ENCODE results near the gene NYNRIN. TPM values are rescaled to one million over a fixed set of nuclear protein-coding genes. Genes with fewer than 3 reads are reported as not detected.

The NYNRIN gene
- total and polyA plus RNA-seq, 2 of the 8 experiments (the other 6 are each of a cell fraction or from before 2014, with no cell fraction given): 15.2 to 18.3 TPM

DNA sequence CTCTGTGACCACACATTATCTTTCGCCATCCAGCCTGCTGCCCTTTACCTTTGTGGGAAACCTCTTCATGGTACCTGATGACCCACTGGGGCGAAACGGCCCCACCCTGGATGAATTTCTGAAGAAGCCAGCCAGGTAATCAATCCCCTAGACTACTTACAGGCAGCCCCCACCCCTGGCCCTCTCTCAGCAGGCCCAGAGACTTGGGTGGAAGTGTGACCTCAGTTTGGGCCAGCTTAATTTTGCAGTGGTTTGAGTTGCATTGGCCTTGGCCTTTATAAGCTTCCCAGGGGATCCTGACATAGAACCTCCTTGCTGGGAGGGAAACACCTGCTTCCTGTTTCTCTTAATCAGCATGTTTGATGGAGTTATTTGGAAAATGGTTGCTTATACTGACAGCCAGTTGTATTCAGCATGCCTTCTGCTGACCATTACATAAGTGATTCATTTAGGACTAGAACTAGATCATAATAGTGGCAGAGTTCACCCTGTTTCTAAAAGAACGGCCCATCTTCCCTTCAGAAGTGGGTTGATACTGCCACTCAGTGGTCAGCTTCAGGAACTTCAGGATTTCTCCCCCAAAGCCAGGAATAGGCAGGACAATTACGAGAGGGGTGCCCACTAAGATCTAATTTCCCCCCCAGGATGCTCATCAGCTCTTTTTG lies 37.7 kb downstream of the NYNRIN start:
- H3K9ac ChIP-seq (replicated peaks in 1 of 4; ENCODE audit: extremely low read depth in 1 of 4, low read depth in 3 of 4, low read length in 3 of 4): no peak overlapping the region
- H3K79me2 ChIP-seq (ENCODE audit: control insufficient read depth in 1 of 2, insufficient read depth in 2 of 2, low read length in 2 of 2): no peaks in the 10 kb centered on the region
- no peak overlapping the region for H2BK20ac ChIP-seq (ENCODE audit: low read length)
- no peak overlapping the region for H3K4me3 ChIP-seq (ENCODE audit: extremely low read depth in 1 of 4, insufficient read depth in 2 of 4, low read depth in 3 of 4, low read length in 4 of 4)
- no peaks in the 10 kb centered on the region for H3K9me3 ChIP-seq (ENCODE audit: insufficient read depth in 2 of 2, low read depth in 1 of 2, low read length in 1 of 2)
- no peak overlapping the region for H3K18ac ChIP-seq (ENCODE audit: extremely low read depth, low read length)
- WGBS, 2 experiments (ENCODE audit: extremely low coverage in 1 of 2, insufficient coverage in 1 of 2, insufficient read length in 1 of 2, insufficient replicate concordance in 2 of 2, low coverage in 1 of 2, low lambda C conversion rate in 2 of 2, missing lambda C conversion rate in 1 of 2): 74% methylated on average over 5 of the region's 5 CpGs; no CpG with 5 or more reads in 1 of the 2 experiments
- H3K36me3 ChIP-seq (ENCODE audit: control insufficient read depth in 2 of 4, insufficient read depth in 4 of 4, low read length in 3 of 4): peaks cover 10 to 26% (median 14%) of the 10 kb centered on the region in 4 experiments; a peak in 7 of 8 replicates
- no peak overlapping the region for H3K56ac ChIP-seq (replicated peaks; ENCODE audit: insufficient read length, low read depth, low read length)
- H2BK5ac ChIP-seq (ENCODE audit: low read depth, low read length): no peak overlapping the region
- H2BK15ac ChIP-seq (ENCODE audit: low read length): no peak overlapping the region
- H3K4me2 ChIP-seq (ENCODE audit: insufficient read depth in 1 of 2, low read depth in 2 of 2, low read length in 2 of 2): no peak overlapping the region
- FAIRE-seq: no peak
- peaks cover 1 to 6% of the 10 kb centered on the region in 2 experiments for H4K20me1 ChIP-seq (replicated peaks in 1 of 2; ENCODE audit: control insufficient read depth in 1 of 2, insufficient read depth in 2 of 2, low read length in 2 of 2)
- H3K27me3 ChIP-seq (replicated peaks in 1 of 4; ENCODE audit: control insufficient read depth in 3 of 4, extremely low read depth in 1 of 4, insufficient read depth in 3 of 4, low read length in 3 of 4): no peaks in the 10 kb centered on the region
- H2BK12ac ChIP-seq (ENCODE audit: low read depth, low read length): no peak overlapping the region
- no peaks in the 10 kb centered on the region; the same call in 1 of the 2 replicates for H3K79me1 ChIP-seq (ENCODE audit: low read depth, low read length)
- H4K5ac ChIP-seq (ENCODE audit: insufficient read length, low read depth, low read length): no peak overlapping the region
- peaks cover 0 to 1% (median under 1%) of the 10 kb centered on the region in 4 experiments; a peak in 3 of 7 replicates for H3K4me1 ChIP-seq (replicated peaks in 1 of 4; ENCODE audit: control insufficient read depth in 3 of 4, insufficient read depth in 4 of 4, low read length in 3 of 4)
- no peak overlapping the region for H3K4ac ChIP-seq (replicated peaks; ENCODE audit: insufficient read length, low read depth, low read length)
- H3K23ac ChIP-seq (ENCODE audit: insufficient read length): no peak overlapping the region
- no peak overlapping the region for H3K27ac ChIP-seq (ENCODE audit: low read depth, low read length)
- no peak overlapping the region for H3K14ac ChIP-seq (ENCODE audit: insufficient read length)
- H2AK5ac ChIP-seq (ENCODE audit: low read depth, low read length): no peak overlapping the region
- no peak overlapping the region for H2BK120ac ChIP-seq (replicated peaks; ENCODE audit: low read depth, low read length)
- DNase-seq (ENCODE audit: low read depth in 1 of 2, low spot score in 2 of 2): no peak
- H4K8ac ChIP-seq (ENCODE audit: extremely low read depth, insufficient read depth, low read length): no peak overlapping the region
- CTCF ChIA-PET (ENCODE audit: partially characterized antibody): interaction anchor here (0.7 to 21.3 kb wide), 35 partner anchors 10 to 323 kb away, joined by 3 to 664 read pairs (median 5); partner anchors contain the start of genes ADCY4, CIDEB, DCAF11 and RIPK3
- no peaks in the 10 kb centered on the region for H3K23me2 ChIP-seq (ENCODE audit: low read depth, low read length)
- no peak overlapping the region for H4K91ac ChIP-seq (replicated peaks; ENCODE audit: insufficient read length, low read length)
- TF ChIP-seq CBX8 (IDR thresholded peaks at IDR 0.05; ENCODE audit: borderline replicate concordance, low read depth, low read length): no peak
- peak; percentile 37 to 83 (median 69) for TF ChIP-seq CTCF (IDR thresholded peaks at IDR 0.05; ENCODE audit: control extremely low read depth in 1 of 3, insufficient read depth in 1 of 3, low read depth in 1 of 3, low read length in 3 of 3)
- TF ChIP-seq RAD21 (IDR thresholded peaks at IDR 0.05 in 1 of 2, conservative IDR thresholded peaks at IDR 0.05 in 1 of 2; ENCODE audit: low read depth in 2 of 2, low read length in 2 of 2): peak; percentile 85 to 86
- no peak for TF ChIP-seq POLR2AphosphoS5 (IDR thresholded peaks at IDR 0.05; ENCODE audit: low read depth, low read length)
- POLR2A ChIA-PET (ENCODE audit: partially characterized antibody): interaction anchor here (0.6 to 3.2 kb wide), 24 partner anchors 8 to 429 kb away, joined by 3 to 25 read pairs (median 4); partner anchors contain the start of genes ADCY4, CBLN3, CIDEB and DHRS1
- H2AFZ ChIP-seq (ENCODE audit: low read length): no peak overlapping the region

Measured in H1 (cell line).